Measurements from ENCODE around the gene SHISAL1. TPM values are rescaled to one million over a fixed set of nuclear protein-coding genes. Genes with fewer than 3 reads are reported as not detected.

The SHISAL1 gene
- total and polyA plus RNA-seq, 10 of the 15 experiments (the other 5 are each of a cell fraction or from before 2014, with no cell fraction given) = not detected

GRCh38 chr22:44214764-44215163 is 98.0 kb downstream of the SHISAL1 start:
- H3K4me2 ChIP-seq (ENCODE audit: control insufficient read depth, insufficient read depth) = no peak overlapping the region
- ChIA-PET CTCF (no interaction called here), RAD21 (ENCODE audit: unreplicated experiment) (no interaction called here), SMC1A (ENCODE audit: uncharacterized antibody, unreplicated experiment) (no interaction called here), POLR2A (no interaction called here)
- no peak overlapping the region for H3K4me3 ChIP-seq
- H3K4me1 ChIP-seq (ENCODE audit: control insufficient read depth, insufficient read depth, low read length) = no peaks in the 10 kb centered on the region
- H3K27me3 ChIP-seq (replicated peaks in 1 of 2; ENCODE audit: control insufficient read depth in 2 of 2, insufficient read depth in 2 of 2, low read length in 1 of 2) = no peaks in the 10 kb centered on the region; a peak in 1 of 4 replicates
- H2AFZ ChIP-seq (ENCODE audit: control insufficient read depth, low read depth, low read length) = no peak overlapping the region
- FAIRE-seq = no peak
- no peaks in the 10 kb centered on the region; the same call in 2 of the 3 replicates for H3K9me3 ChIP-seq (replicated peaks; ENCODE audit: control insufficient read depth, insufficient read depth, low read length)
- intact Hi-C loops (cut with micrococcal nuclease; ENCODE audit: unreplicated experiment) = no loop called here
- H3K36me3 ChIP-seq (ENCODE audit: control insufficient read depth in 2 of 2, insufficient read depth in 2 of 2, low read length in 1 of 2) = no peaks in the 10 kb centered on the region
- no peak for ATAC-seq
- DNase-seq (ENCODE audit: low read depth, low spot score) = no peak
- no peaks in the 10 kb centered on the region for H4K20me1 ChIP-seq (ENCODE audit: control insufficient read depth, insufficient read depth)
- no TSS peak for BruUV-seq (replicated peaks)
- H3K79me2 ChIP-seq (ENCODE audit: control insufficient read depth, insufficient read depth, low read length) = no peaks in the 10 kb centered on the region
- in situ Hi-C loops (cut with MboI) = no loop called here
- WGBS (ENCODE audit: insufficient coverage, insufficient replicate concordance, low lambda C conversion rate, missing lambda C conversion rate) = 11% methylated on average over 6 of the region's 6 CpGs
- TF ChIP-seq CREB1 (IDR thresholded peaks at IDR 0.05; ENCODE audit: low read depth) = no peak
- TF ChIP-seq, protein P1, sequence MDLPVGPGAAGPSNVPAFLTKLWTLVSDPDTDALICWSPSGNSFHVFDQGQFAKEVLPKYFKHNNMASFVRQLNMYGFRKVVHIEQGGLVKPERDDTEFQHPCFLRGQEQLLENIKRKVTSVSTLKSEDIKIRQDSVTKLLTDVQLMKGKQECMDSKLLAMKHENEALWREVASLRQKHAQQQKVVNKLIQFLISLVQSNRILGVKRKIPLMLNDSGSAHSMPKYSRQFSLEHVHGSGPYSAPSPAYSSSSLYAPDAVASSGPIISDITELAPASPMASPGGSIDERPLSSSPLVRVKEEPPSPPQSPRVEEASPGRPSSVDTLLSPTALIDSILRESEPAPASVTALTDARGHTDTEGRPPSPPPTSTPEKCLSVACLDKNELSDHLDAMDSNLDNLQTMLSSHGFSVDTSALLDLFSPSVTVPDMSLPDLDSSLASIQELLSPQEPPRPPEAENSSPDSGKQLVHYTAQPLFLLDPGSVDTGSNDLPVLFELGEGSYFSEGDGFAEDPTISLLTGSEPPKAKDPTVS (IDR thresholded peaks at IDR 0.05; ENCODE audit: low read depth, low read length) = no peak
- no peak for TF ChIP-seq KAT2A (conservative IDR thresholded peaks at IDR 0.05; ENCODE audit: control insufficient read depth, low read depth, low read length)
- TF ChIP-seq ZBTB40 (IDR thresholded peaks at IDR 0.05; ENCODE audit: borderline replicate concordance) = no peak
- no peak for TF ChIP-seq PAX5 (IDR thresholded peaks at IDR 0.05; ENCODE audit: borderline replicate concordance, low read depth, low read length)
- TF ChIP-seq NR2C2 (IDR thresholded peaks at IDR 0.05; ENCODE audit: borderline replicate concordance, control insufficient read depth, insufficient read length, low read depth) = no peak
- TF ChIP-seq ATF2 (IDR thresholded peaks at IDR 0.05; ENCODE audit: low read length) = no peak
- no peak for TF ChIP-seq MLLT1 (IDR thresholded peaks at IDR 0.05)
- no peak for TF ChIP-seq RAD51 (IDR thresholded peaks at IDR 0.05)
- TF ChIP-seq STAT1 (conservative IDR thresholded peaks at IDR 0.05) = no peak
- no peak for TF ChIP-seq HDGF (IDR thresholded peaks at IDR 0.05)
- no peak for TF ChIP-seq YBX1 (IDR thresholded peaks at IDR 0.05)
- TF ChIP-seq STAT3 (IDR thresholded peaks at IDR 0.05; ENCODE audit: low read depth, low read length) = no peak
- no peak for TF ChIP-seq NBN (IDR thresholded peaks at IDR 0.05)
- TF ChIP-seq KDM1A (IDR thresholded peaks at IDR 0.05; ENCODE audit: borderline replicate concordance) = no peak
- H3K27ac ChIP-seq (ENCODE audit: control insufficient read depth, insufficient read depth) = no peak overlapping the region
- no peak overlapping the region for H3K9ac ChIP-seq (ENCODE audit: control insufficient read depth, insufficient read depth, low read length)

Measured in GM12878 (cell line).